ENCODE measurements around the gene BAIAP2L2.

The BAIAP2L2 gene

DNA sequence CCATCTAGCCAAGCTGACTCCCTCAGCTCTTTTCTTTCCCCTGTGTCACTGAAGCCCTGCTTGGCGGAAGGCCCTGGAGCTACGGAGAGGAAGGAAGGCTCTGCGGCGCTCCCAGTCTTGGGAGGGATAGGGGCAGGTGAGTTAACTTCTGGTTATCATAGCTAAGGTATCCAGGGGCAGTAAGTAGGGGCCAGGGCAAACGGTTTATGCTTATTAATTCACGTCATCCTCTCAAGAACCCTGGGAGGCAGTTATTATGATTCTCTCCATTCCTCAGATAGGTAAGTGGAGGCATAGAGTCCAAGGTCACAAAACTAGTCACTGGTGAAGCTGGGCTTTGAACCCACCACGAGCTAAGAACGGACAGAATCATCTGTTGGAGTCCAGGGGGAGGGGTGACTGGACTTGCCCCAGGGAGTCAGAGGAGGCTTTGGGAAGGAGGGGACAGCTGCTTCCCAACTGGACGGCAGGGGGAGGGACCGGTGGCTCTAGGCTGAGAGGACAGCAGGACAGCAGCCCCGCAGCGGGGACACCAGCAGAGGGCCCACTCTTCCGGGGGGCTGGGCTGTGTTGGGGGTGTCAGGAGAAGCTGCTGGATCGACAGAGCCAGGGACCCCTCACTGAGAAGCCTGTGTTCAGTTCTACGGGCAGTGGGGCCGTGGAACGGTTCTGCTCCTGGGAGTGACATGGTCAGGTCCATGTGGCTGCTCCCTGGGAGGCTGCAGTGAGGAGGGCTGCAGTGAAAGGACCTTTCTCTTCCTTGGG is 3.5 kb downstream of the BAIAP2L2 start:
- DNase-seq, result no peak

DNA sequence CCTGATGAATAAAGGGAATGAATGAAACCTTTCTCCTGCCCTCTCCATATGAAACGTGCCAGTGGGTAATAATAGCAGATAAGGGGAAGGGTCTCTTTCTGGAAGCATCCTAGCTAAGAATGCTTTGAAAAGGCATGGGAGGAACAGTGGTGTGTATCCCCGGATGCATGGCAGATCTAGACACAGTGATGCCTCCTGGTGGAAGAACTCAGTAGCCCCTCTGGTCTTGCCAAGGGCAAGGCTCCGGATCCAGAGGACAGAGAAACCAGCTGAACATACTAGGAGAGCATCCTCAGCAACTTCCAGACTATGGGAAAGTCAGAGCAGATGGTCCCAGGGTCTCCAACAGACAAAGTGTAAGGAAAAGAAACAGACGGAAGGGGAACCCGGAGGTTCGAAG is 6.4 kb downstream of the BAIAP2L2 start:
- no peak for DNase-seq

GRCh38 chr22:38103641-38104040 is 6.8 kb downstream of the BAIAP2L2 start:
- no peak for DNase-seq

- no peak for DNase-seq
Observed at GRCh38 chr22:38098410-38099249, 11.9 kb downstream of the BAIAP2L2 start.

GRCh38 chr22:38097557-38098409 is 12.7 kb downstream of the BAIAP2L2 start:
- no peak for DNase-seq

- DNase-seq, result no peak
Observed at GRCh38 chr22:38097058-38097457, 13.4 kb downstream of the BAIAP2L2 start.

- no peak for DNase-seq
Observed at GRCh38 chr22:38089474-38089851, 21.0 kb downstream of the BAIAP2L2 start.

DNA sequence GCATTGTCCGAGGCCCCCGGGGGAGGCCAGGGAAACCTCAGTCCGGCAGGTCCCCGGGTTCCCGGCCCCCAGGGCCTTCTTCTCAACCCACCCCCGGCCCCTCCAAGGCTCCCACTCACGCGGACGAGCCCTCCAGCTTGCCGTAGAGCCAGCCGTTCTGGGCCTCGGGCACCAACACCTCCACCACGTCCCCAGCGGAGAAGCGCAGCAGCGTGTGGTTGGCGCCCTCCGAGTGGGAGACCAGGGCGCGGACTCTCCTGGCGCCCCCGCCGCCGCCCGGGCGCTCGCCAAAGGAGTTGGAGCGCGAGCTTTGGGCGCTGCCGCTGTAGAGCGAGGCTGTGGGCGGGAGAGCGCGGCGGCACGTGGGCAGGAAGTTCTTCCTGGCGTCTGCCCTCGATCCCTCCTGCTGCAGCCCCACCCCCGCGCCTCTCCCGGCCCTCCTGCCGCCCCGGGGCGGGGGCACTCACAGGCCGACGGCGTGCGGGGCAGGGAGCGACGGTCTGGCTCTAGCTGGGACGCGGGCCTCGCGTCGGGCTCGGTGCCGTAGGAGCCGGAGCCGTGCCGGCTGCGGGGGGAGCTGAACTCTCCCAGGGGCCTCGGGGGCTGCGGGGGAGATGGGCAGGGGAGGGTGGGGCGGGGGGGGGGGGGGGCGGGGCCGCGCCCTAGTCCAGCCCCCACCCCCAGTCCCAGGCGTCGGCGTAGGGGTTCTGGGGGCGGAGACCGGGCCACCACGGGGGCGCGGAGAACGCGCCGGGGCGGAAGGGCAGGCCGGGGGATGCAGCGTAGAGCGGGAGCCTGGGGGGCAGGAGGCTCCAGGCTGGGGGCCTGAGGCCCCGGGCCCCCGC is 21.6 kb downstream of the BAIAP2L2 start:
- no peak for DNase-seq

DNA sequence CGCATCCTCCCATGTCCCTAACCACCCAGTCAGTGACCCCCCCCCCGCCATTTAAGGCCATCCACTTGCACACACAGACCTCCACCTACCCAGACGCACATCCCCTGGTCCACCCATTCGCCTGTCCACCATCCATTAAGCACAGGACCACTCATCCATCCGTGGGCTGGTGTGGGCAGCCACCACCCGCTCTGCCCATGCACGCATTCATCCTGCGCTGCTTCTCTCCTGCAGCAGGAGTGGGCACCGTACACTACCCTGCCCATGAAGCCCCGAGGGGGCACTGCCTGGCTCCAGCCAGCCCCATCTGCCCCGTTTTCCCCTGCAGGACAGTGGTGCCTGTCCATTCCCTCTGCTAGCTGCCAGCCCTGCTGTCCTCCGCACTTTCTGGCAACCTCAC is 22.6 kb downstream of the BAIAP2L2 start:
- DNase-seq, result no peak

GRCh38 chr22:38086942-38087341 is 23.5 kb downstream of the BAIAP2L2 start:
- no peak for DNase-seq

DNA sequence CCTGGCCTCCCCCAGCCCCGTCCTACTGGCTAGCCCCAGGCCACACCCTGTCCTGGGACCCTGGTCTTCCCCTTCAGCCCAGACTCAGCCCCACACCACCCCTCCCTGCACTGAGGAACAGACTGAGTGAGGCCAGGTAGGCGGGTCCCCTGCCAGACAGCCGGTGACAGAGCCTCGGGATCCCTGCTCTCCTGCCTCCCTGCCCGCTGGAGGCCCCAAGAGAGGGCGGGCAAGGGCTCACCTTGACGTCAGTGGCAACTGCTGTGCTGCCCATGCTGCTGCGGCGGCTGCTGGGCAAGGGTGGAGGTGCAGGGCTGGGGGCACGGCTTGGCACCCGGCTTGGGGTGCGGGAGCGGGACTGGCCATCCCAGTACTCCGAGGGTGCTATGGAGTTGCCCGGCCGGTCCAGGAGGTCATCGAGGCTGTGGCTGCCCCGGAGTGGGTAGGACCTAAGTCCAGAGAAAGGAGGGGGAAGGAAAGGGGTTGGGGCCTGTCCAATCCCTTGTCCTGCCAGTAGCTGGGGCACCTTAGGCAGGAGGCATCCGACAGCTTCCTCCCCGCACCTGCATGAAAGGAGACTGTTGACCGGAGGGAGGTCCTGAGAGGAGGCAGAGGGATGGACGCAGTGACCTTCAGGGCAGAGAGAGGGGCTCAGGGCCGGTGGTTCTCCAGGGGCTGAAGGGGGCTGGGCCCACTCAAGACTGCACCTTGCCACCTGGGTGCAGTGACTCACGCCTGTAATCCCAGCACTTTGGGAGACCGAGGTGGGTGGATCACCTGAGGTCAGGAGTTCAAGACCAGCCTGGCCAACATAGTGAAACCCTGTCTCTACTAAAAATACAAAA is 24.3 kb downstream of the BAIAP2L2 start:
- DNase-seq, result no peak

DNA sequence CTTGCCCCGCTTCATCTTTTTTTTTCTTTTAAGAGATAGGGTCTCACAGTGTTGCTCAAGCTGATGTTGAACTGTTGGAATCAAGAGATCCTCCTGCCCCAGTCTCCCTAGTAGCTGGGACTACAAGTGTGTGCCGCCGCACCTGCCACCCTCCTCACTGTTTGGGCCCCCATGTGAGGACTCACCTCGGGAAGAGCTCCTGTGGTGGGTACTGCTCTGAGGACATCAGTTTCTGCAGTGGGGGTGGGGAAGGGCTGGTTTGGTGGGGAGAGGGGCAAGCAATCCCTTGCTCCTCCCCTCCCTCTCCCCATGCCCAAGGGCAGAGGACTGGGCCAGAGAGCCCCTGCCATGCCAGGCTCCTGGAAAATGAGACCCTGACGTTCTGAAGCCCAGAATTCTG is 25.0 kb downstream of the BAIAP2L2 start:
- DNase-seq, result no peak

- no peak for DNase-seq
Observed at GRCh38 chr22:38085056-38085455, 25.4 kb downstream of the BAIAP2L2 start.

DNA sequence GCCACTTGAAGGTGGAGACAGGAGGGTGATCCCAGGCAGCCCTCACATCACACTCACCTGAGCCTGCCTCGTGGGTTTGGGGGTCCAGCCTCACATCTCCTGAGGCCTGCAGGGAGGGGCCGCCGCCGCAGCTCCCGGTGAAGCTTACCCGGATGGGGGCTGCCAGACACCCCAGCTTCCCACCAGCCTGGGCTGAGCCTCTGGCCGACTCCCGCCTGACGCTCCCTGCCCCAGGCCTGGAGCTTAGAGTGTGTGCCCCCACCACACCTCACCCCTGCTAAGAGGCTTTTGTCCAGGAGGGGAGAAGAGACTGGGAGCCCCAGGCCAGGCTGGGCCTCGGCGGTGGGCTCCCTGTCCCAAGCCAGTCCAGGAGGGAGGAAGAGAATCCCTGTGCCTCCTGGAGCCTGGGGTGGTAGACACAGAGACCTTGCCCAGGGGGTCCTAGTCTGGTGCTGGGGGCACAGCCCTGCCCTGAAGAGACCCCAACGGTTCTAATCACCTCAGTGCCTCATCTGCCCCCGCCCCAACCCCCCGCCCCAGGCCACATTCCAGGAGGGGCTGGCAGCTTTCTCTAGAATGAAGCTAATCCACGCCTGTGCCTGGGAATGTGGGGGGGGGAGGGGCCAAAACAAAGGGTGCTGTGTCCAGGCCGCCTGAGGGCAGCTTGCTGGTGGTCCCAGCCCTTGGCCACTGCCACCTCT is 26.4 kb downstream of the BAIAP2L2 start, which contains the start of gene SLC16A8:
SLC16A8 (minus strand) TSS at position 254 of the 701 bp plus-strand sequence. CDS start 1,311 bp downstream, outside the sequence.
- DNase-seq, result no peak

DNA sequence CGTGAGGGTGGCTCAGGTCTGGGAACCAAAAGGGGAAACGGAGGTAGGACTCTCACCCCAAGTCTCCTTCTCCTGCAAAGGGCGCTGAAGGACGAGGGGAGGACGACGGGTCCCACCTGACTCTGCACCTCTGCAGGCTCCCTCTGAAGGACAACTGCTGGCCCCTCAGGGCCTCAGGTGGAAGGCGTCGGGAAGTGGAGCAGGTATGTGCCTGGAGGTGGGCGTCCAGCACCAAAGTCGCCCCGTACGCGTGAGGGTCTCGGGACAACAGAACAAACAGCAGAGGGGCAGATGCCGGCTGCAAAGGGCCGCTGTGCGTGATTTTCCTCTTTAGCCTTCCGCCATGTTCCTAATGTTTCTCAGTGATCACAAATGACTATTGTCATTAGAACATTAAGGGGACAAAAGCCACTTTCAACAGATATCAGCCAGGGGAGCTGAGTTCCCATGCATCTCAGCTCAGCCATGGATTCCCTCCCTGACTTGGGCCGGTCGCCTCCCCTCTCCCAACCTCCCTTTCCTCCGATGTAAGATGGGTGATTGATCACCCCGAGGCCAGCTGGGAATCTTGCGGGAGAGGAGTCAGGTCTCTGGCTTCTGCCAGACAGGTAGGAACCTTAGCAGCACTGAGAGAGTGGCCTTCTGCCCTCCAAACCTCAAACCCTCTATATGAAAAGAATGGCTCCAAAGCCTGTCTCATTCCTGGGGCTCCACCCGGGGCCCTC is 27.3 kb downstream of the BAIAP2L2 start:
- no peak for DNase-seq

DNA sequence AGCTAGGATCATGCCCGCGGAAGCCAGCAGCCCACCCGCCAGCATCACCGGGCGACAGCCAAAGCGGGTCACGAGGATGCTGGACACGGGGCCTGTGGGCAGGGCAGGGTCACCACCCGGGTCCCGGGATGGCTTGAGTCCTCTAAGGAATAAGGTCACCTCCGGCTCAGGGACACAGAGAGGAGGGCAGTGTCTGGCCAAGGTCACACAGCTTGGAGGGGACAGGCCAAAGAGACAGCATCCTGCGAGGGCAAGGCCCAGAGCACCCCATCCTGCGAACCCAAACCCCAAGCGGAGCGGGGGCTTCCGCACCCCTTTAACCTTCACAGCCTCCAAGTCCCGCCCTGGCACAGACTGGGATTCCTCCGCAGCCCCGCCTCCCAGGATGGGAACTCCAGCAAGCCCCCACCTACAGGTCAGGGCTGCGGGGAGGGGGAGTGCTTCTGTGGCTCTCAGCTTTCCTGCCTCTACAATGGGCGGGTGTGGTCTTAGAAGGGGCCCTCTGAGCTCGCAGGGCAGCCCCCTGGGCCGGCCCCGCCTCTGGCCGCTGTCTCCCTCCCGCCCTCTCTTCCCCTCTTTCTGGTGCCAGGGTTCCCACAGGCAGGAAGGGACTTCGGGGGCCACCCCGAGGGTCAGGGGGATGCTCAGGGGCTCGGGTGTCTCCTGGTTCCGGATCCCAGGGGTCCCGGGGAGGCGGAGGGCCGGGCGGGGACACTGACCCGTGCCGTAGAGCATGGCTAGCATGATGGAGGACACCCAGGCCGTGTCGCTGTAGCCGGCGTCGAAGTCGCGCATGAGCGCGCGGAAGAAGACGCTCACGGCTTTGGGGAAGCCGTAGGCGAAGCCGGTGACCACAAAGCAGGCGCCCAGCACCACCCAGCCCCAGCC is 28.3 kb downstream of the BAIAP2L2 start:
- DNase-seq, result no peak

GRCh38 chr22:38081636-38081940 is 28.9 kb downstream of the BAIAP2L2 start:
- DNase-seq, result no peak

DNA sequence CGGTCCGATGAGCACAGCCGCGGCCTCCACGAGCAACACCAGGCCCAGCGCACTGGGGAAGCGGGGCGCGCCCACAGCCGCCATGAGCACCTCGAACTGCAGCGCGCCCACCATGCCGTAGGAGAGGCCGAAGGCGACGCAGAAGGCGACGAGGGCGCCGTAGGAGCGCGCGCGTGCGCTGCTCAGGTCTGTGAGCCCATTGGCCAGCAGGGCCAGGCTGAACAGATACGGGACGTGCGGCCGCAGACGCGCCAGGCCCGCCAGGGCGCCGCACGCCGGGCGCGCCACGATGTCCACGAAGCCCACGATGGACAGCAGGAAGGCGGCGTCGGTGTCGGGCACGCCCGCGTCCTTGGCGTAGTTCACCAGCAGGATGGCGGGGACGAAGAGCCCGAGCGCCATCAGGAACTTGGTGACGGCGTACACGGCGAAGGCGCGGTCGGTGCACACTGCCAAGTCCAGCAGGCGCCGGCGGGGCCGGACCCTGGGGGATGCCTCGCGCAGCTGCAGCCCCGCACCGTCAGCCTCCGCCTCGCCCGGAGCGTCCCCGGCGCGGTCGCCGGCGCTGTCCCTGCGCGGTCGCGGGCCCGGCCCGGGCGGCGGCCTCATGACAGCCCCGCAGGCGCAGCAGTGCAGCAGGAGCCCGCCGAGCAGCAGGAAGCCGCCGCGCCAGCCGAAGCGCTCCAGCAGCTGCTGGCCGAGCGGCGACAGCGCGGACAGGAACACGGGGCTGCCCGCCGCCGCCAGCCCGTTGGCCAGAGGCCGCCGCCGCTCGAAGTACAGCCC is 29.4 kb downstream of the BAIAP2L2 start:
- no peak for DNase-seq

Measured in hippocampal formation (tissue), 2 donors.